HG03460 (cell line): ENCODE data around the gene ISOC1.

Experiments
- ATAC-seq: cut with Tn5 transposase; IDR thresholded peaks from one replicate; pipeline ENCODE4 v1.9.1; 2021; ENCODE audit not compliant: unreplicated experiment

Gene ISOC1

DNA sequence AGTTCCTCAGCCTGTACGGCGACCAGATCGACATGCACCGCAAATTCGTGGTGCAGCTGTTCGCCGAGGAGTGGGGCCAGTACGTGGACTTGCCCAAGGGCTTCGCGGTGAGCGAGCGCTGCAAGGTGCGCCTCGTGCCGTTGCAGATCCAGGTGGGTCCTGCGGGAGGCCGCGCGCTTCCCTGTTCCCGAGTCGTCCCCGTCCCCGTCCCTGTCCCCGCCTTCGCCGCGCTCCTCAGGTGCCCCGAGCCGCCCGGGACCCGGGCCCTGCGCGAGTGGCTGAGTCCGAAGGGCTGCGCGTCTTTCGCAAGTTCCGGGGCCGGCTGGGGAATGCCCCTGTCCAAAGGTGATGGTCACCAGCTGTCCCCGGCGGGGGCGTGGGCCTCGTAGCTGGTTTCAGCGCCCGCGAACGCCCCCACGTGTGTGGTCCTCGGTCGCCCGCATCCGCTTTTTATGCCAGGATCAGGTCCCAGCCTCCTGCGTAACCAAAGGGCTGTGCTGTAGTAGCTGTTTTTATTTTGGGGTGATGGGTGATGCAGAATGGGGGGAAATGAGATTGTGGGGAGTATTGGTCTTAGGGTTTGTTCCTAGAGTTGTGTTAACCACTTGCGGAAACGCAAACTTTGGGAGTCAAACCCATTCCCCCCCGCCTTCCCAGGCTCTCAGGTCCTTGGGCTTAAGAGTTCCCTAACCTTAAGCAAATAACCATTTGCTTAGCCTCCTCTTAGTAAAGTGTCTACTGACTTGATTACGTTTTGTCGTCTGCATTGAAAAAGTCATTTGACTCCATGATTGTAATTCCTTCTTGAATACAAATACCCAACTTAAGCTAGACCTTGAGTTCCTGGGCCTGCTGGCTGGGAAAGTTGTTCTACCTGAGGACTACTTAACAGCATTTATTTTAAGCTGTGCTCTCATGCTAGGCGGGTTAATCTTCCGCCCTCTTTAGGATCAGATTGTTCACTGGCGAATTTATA lies 663 bp downstream of the ISOC1 start:
- peak; percentile 57 for ATAC-seq

DNA sequence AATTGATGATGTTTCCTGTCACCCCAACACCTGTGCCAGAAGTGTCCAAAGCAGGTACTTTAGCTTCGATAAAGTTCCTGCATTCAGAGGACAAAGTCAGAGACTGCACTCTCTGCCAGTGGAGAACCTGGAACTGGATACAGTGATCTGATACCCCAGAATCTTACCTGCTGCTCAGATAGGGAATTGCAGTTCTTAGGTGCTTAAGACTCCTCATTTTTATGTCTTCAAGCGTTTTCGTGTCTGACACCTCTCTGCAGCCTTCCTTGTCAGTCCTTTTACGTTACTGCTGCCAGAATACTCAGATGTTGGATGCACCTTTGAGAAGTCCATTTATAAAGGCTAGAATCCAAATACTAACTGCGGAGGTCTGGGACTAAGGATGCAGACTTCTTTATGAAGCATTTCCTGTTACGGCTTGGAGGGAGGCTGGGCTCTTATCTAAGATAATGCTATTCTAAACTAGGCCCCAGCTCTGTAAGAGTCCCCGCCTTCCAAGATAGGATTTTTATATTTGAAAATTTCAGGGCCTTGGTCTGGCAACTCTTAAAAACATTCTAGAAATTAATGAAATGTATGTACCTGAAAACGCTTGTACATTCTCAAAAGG lies 1.9 kb downstream of the ISOC1 start:
- no peak for ATAC-seq

DNA sequence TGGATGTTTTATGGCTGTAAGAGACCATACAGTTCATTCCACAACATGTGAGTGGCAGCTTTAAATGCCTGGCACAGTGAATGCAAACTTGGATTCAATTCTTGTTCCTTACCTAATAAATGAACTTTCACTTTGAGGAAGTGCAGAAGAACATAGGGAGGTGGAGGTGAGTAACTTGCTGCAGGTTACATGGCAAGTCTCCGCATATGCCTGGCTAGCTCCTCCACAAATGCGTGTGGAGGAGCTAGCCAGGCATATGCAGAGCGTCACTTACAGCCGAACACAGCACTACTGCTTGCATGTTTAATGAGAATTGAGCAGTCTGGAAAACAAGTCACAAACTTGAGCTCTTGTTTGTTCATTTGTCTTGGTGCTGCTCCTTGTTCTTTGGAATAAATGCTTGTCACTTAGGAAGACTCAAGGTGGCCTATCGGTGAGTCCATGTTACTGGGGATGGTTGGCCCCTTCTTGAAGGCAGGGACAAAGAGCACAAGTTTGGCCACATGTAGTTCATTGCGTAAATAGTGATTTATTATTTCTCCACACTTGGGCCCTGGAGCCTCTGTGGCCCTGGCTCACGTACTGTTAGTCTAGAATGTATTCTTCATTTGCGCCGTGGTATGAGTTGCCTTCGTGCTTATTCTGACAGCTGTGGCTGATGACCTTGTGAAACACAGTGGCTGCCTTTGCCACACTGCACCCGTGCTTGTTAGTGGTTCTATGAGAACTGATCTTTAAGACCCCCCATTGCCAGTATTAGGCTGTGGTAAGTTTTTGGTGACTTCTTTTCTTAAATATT lies 3.1 kb downstream of the ISOC1 start:
- no peak for ATAC-seq

DNA sequence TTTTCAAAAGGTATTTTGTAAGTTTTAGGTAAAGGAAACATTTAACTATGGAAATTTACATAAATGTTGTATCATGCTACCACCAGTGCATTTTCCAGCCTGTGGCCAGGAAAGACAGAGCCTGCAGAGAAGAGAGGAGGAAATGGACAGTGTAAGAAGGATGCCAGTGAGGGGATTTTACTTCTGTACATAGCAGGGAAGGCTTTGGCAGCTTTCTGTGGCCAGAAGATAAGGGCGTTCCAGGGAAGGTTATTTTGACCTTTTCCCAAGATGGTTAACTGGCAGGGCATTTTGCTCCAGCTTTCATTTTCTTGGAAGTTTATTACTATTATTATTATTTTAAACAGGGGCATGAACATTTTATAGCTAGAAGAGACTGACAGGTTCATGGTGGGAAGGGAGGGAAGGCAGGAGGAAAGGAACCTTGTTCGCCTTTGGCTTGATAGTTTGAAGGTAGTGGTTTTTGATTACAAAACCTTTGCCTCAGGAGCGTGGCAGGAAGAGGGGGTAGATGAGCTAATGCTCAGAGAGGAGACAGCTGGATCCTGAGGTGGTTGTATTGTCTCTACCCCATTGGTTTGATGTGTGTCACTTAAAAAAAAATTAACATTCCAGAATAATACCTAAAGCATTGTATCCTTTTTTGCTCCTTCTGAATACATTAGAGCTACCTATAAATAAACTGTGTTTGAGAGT lies 4.1 kb downstream of the ISOC1 start:
- no peak for ATAC-seq

DNA sequence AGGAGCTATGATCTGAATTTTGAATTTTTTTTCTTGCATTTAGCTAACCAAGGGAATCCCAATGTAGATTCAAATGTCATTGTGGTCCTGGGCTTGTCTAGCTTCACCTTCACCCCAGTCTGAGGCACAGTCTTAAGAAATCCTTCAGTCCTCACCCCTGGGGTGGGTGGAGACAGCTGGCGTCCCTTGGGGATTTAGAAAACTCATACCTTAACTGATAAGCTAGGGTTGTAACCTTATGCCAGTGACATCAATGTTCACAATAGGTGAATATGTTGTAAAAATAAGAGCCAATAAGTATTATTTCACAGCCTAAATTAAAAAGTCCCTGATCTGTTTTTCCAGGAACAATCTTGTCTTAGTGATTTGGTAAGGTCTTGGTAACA lies 4.6 kb downstream of the ISOC1 start:
- ATAC-seq, result no peak

DNA sequence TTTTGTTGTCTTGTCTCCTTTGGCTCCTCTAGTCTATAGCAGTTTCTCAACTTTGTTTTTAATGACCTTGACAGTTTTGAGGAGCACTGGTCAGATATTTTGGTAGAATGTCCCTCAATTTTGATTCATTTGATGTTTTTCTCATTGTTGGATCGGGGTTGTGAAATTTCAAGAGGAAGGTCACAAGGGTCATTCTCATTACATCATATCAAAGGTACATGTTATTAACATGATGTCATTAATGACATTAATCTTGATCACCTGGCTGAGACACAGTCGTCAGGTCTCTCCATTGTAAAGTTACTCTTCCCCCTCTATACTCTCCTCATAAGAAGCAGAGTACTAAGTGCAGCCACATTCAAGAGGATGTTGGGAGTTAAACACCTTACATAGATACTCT lies 7.2 kb downstream of the ISOC1 start:
- ATAC-seq, result no peak

DNA sequence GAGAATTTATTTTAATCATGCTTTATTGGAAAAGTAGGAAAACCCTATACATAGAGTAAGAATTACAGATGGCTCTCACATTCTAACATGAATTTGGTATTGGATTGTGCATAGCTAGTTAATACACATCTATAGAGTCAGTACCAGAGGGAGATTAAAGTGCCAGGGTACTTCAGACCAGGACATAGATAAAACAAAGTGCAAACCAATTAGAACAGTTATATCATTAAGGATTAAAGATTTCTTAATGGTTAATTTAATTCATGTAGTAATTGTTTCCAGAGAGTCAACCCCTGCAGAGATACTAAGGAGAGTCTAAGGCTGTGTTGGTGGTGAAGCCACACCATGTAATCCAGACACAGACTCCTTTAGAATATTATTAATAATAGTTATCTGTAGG lies 8.8 kb downstream of the ISOC1 start:
- ATAC-seq, result no peak

DNA sequence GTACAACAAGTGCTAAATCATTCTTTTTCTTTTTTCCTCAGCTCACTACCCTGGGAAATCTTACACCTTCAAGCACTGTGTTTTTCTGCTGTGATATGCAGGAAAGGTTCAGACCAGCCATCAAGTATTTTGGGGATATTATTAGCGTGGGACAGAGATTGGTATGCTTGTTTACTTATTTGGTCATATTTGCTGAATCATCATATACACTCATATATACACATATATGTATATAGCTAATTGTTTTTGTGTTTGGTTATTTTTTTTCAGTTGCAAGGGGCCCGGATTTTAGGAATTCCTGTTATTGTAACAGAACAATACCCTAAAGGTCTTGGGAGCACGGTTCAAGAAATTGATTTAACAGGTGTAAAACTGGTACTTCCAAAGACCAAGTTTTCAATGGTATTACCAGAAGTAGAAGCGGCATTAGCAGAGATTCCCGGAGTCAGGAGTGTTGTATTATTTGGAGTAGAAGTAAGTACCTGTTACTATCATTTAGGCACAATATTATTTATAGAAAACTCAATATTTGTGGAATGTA lies 10.4 kb downstream of the ISOC1 start:
- ATAC-seq, result no peak

DNA sequence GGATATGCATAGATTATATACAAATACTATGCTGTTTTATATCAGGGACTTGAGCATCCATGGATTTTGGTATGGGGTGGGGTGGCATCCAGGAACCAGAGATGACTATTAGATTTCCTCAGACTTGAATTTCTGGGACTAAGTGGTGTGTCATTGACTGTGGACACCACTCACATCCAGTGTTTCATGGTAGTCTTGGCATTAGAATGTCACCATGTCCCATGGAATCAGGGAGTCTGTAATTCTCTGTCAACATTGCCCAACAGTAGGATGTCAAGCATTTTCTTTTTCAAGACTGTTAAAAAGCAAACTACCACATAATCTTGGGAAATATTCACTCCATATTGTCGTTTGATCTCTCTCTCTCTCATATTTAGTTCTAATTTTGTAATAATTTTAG lies 13.1 kb downstream of the ISOC1 start:
- no peak for ATAC-seq

DNA sequence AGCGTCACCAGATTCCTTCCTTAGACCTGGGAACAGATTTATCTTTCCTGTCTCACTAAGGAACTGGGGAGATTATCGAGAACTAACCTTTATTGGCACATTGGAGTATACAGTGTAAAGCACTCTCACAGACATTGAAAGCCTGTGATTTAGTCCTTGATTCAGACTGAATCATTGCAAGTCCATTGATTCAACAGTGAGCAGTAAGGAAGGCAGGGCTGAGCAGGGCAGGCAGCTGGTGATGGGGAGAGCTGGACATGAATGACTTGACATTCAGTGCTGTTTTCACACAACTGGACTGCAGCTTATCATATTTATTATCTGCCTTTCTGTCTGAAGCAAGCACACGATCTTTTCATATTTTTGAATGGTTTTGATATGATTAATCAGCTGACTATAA lies 16.2 kb downstream of the ISOC1 start:
- ATAC-seq, result no peak

DNA sequence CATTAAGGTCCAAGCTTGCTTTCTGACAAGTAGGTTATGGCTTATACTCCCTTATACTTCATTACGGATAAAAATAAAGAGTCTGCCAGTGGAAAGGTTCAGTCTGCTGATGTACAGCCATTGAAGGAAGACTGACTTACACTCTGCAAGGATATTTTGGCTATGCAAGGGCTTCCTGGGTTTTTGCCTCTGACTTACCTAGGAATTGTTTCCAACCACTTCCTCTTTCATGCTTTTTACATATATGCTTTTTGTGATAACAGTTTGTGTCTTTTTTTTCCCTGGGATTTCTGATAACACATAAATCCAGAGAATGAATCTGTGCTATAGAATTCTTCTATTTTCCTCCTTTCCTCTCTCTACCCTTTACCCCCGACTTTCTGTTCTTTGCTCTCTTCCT lies 16.8 kb downstream of the ISOC1 start:
- ATAC-seq, result no peak

DNA sequence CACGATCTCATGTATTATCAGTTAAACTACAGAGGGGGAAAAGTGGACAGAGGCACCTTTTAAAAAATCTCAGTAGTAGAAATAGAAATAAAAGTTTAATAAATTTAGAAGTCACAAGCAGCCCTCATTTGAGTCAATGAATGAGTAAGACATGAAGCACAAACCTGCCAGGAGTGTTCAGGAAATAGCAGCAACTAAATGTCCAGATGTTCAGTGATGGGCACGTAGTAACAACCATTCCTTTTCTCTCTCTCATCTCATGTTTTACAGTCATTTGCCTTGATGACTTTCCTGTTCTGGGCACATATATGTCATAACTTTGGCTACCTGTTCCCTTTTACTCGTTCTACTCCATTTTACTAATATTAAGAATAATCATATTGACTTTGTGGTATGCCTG lies 17.7 kb downstream of the ISOC1 start:
- no peak for ATAC-seq

DNA sequence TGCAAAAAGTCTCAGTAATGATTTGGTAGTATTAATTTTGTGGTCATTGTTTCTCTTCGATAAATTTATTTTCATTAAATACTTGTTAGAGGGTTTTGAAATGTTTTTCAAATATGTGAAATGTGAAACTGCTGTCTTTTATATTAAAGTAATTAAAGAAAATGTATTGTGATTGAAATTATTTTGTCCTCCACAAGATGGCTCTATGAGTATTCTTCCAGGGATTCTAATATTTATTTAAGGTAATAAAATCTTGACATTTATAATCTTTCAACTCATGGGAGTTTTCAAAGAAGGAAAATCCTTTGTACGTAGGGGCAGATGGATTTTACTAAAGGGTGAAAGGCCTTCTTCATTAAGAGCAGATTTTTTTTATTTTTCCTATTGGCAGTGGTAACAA lies 19.3 kb downstream of the ISOC1 start:
- no peak for ATAC-seq

DNA sequence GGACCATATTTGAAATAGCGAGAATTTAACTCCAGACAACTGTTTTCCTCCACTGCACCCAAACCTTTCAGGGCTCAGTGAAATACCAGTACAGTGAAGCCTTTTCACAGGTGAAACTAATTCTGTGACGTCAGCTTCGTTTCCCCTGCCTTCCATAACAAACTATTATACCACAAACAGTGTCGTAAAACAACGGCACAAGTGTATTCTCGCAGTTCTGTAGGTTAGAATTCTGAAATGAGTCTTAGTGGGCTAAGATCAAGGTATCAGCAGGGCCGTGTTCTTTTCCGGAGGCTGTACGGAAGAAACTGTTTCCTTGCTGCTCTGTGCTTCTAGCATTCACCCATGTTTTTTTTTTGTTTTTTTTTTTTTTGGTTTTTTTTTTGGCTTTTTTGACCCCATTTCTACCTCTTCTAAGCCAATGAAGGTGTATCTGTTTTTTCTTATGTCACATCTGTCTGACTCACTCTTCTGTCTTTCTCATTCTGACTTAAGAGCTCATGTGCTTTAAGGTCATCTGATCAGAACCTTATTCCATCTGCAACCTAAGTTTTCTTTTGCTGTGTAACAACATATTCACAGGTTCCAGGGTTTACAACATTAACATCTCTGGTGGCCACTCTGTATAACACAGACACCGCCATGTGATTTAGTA lies 20.1 kb downstream of the ISOC1 start:
- no peak for ATAC-seq

DNA sequence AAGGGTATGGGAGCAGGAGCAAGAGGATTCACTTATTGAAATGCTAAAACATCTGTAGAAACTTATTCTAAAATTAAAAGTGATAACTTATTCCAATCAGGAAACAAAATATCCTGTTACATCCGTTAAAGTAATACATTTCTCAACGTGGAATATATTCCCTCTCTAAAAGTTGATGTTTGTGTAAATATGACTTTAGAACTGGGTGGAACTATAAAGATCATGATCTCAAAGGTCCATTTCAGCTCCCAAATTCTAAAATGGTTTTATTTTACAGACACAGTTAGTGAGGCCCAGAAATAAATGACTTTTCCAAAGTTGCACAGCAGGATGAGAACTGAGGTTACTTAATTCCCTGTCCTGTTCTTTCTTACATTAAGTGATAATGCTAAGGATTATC lies 21.1 kb downstream of the ISOC1 start:
- no peak for ATAC-seq

DNA sequence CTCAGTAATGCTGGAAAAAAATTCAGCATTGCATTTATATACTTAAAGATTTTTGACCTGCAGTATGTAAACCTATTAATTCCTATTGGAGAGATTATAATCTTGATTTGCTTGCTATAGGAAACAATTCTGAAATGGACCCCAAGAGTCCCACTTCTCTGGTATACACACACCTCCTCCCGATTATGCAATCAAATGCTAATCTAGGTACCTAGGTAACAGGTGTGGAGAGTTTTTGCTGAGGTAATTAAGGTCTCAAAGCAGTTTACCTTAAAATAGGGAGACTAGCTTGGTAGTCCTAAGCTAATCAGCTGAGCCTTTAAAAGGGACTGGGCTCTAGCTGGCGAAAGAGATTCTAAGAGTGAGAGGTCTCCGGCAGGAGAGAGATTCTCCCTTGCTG lies 22.2 kb downstream of the ISOC1 start:
- ATAC-seq, result no peak

DNA sequence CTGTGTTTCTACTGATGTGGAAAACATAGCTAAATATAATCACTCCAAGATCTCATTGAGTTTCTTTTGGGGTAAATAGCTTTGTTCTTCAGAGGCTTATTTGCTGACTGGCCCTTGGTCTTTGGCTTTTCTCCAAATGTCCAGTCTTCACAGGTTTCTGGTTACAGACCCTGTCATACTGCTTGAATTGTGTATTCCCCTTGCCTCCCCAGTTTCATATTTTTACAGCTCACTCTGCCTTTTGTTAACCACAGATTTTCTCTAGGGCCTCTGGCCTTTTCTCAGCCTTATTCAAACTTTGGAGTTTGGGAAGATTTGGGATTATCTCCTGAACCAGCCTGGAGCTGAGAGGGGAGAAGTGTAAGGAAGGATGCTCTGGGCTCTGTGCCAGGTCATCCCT lies 23.9 kb downstream of the ISOC1 start:
- ATAC-seq, result no peak

DNA sequence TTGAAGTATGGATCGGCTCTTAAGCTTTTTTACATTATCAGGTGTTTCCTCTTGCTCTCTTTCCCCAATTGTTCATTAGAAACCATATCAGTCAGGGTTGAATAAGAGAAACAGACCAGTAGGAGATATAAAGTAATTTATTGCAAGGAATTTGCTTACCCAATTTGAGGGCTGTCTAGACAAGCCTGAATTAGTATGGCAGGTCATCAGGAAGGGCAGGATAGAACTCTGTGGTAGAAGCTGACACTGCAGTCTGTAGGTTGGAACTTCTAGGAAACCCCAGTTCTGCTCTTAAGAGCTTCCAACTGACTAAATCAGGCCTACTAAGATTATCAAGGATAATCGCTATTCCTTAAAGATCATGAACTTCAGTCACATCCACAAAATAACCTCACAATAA lies 24.3 kb downstream of the ISOC1 start:
- no peak for ATAC-seq

DNA sequence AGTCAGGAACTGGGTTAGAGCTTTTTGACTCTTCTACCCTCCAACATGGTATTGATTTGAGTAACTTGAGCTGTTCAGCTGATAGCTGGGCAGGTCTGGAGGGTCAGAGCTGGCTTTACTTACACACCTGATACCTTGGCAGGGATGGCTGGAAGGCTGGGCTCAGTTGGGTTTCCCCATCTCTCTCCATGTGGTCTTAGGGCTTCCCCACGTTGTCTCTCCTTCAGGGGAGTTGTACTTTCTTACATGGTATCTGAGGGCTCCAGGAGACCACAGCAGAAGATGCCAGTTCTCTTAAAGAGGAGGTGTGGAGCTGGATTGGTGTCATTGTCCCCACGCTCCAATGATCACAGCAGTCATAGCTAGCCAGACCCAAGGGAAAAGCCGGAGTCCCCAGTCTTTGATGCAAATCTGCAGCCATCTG lies 25.6 kb downstream of the ISOC1 start:
- peak; percentile 64 for ATAC-seq

DNA sequence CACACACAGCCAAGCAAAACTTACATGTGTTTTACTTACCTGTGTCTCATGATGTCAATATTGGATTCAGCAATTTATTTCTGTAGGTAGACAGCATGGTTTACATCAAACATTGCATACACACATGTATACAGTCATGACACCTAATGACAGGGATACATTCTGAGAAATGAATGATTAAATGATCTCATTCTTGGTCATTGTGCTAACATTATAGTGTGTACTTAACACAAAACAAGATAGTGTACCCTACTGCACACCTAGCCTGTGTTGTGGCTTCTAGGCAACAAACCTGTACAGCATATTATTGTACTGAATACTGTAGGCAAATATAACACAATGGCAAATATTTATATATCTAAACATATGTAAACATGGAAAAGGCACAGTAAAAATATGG lies 28.0 kb downstream of the ISOC1 start:
- no peak for ATAC-seq
